GM18873 (cell line): ENCODE measurements around the gene RTN4RL1.

Experiments
- ATAC-seq: cut with Tn5 transposase; IDR thresholded peaks from one replicate; pipeline ENCODE4 v1.9.1; 2021; ENCODE audit warnings: mild to moderate bottlenecking, moderate library complexity, moderate number of reproducible peaks; ENCODE audit not compliant: unreplicated experiment, low FRiP score

Gene RTN4RL1

DNA sequence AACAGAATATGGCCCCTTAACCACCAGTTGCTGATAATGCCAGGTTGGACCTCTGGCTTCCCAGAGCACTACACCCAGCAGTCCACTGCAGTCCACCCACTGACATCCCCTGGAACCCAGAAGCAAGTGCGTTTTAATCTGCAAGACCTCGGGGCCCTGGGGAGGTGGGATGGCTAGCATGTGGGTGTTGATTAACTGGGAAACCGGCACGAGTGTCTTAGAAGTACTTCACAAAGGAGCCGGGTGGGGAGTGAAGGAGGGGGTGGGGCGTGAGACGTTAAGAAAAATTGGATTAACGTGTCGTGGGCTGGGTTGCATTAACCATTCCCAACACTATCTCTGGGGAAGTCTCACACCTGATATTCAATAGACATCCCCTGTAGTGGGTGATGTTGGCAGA lies 23.7 kb upstream of the RTN4RL1 start:
- no peak for ATAC-seq

DNA sequence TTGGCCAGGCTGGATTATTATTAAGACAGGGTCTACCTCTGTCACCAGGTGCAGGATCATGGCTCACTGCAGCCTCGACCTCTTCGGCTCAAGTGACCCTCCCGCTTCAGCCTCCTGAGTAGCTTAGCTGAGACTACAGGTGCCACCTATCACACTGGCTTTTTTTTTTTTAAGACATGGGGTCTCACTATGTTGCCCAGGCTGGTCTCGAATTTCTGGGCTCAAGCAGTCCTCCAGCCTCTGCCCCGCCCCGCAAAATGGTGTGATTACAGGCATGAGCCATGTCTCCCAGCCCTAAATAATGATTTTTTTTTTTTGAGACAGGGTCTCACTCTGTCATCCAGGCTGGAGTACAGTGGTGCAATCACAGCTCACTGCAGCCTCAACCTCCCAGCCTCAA lies 22.5 kb upstream of the RTN4RL1 start:
- no peak for ATAC-seq

DNA sequence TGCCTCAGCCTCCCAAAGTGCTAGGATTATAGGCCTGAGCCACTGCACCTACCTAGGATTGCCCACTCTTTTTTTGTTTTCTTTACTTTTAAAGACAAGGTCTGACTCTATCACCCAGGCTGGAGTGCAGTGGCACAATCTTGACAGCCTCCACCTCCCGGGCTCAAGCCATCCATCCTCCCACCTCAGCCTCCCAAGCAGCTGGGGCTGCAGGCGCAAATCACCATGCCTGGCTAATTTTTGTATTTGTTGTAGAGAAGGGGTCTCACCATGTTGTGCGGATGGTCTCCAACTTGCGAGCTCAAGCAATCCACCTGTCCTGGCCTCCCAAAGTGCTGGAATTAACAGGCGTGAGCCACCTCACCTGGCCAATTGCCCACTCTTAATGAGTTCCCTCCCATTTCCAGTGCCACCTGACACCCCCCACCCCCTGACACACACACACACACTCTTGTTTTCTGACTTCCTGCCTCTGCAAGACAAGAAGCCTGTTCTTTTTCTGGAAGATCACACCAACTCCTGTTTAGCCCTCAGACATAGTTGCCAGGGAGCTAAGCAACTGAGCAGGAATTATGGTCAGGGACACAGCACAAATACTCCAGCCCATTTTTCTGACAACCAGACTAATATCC lies 19.2 kb upstream of the RTN4RL1 start:
- no peak for ATAC-seq

GRCh38 chr17:2043785-2044184 lies 18.7 kb upstream of the RTN4RL1 start:
- no peak for ATAC-seq

- no peak for ATAC-seq
Measured at GRCh38 chr17:2042933-2043332, 17.8 kb upstream of the RTN4RL1 start.

- no peak for ATAC-seq
Measured at GRCh38 chr17:2042390-2042847, 17.3 kb upstream of the RTN4RL1 start.

- ATAC-seq = peak; percentile 89
Measured at GRCh38 chr17:2041561-2042389, 16.6 kb upstream of the RTN4RL1 start, which contains the start of gene OVCA2. OVCA2 (plus strand) TSS chr17:2042022; CDS start chr17:2042048, 26 bp downstream.

DNA sequence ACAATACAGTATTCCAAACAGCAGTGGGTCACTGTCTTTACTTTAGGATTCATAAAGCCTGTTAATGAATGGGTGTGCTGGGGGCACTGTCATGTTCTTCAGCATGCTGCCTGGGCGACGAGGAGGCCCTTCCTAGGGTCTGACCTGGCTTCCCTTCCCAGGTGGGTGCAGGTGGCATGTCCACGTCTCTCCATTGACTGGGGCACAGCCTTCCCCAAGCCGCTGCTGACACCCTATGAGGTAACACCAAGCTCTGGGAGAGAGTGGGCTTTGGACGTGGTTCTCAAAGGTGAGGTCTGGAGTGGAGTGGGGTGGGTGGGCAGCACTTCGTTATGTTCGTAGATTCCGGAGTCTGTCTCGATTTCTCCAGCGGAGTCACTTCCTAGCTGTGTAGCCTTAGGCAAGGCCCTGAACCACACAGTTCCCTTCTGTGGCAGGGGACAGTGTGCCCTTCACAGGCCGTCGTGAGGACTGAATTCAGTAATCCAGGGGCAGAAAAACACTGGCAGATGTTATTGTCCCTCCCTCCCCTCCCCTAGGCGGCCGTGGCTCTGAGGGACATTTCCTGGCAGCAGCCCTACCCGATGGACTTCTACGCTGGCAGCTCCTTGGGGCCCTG lies 15.9 kb upstream of the RTN4RL1 start:
- ATAC-seq = no peak

GRCh38 chr17:2040219-2040827 lies 15.2 kb upstream of the RTN4RL1 start:
- no peak for ATAC-seq

GRCh38 chr17:2037155-2037554 lies 12.0 kb upstream of the RTN4RL1 start:
- no peak for ATAC-seq

- ATAC-seq = no peak
Measured at GRCh38 chr17:2035541-2036488, 10.7 kb upstream of the RTN4RL1 start.

DNA sequence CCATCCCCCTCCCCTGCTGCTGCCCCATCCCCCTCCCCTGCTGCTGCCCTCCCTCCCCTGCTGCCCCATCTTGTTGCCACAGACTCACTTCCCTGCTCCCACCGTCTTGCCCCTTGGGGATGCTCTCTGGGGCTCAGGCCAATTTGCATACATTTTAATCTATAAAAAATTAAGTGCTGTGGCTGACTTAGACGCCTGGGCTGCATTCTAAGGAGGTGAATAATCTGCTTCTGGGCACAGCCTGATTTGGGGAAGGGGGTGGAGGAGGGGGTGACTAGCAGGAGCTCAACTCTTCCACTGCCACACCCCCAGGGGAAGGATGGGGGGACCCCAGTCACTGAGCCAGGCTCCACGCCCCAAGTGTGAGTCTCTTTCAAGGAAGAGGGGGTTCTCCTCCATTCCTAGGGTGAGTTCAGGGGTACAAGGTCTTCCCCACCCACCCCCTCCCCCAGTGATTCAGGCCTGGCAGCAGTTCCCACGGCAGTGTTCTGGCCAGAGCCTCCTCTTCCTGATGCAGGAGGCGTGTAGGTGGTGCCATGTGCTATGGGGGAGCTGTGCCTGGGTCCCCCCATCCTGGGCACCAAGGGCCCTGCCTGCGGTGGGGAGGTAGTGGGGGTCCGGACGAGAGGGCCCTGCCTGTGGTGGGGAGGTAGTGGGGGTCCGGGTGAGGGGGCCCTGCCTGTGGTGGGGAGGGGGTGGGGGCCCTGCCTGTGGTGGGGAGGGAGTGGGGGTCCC lies 9.8 kb upstream of the RTN4RL1 start:
- ATAC-seq = no peak

GRCh38 chr17:2034157-2034556 lies 9.0 kb upstream of the RTN4RL1 start:
- ATAC-seq = no peak

DNA sequence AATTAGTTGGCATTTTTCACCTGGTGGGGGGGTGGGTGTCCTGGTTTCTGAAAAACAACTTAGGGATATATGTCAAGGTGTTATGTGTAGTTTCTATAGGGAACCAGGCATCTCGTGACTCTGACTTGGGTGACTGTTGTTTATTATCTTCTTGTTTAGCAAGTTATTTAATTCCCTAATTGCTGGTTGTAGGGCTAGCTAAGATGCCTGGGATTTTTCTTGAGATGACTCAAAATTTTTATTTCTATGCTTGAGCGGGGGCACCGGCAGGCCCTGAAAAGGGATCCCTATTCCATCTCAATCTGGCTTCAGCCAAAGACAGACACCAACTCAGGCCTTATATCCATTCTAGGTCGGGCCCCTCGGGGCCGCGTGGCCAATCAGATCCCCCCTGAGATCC lies 8.0 kb upstream of the RTN4RL1 start:
- ATAC-seq = no peak

DNA sequence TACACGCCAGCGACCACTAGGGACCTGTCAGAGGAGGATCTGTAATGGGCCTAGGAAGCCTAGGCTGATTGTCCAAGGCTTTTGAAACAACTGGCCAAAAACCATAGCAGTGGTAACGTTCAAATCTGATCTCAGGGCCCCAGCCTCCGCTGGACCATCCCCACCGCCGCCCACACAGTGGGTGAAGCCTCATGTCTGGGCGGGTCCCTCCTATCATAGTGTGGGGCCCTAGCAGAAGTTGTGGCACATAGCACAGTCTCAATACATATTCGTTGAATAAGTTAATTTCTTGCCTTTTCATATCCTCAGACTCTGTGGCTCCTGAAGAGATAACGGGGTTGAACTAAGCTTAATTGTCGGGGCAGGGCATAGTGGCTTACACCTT lies 5.6 kb upstream of the RTN4RL1 start:
- ATAC-seq = no peak

DNA sequence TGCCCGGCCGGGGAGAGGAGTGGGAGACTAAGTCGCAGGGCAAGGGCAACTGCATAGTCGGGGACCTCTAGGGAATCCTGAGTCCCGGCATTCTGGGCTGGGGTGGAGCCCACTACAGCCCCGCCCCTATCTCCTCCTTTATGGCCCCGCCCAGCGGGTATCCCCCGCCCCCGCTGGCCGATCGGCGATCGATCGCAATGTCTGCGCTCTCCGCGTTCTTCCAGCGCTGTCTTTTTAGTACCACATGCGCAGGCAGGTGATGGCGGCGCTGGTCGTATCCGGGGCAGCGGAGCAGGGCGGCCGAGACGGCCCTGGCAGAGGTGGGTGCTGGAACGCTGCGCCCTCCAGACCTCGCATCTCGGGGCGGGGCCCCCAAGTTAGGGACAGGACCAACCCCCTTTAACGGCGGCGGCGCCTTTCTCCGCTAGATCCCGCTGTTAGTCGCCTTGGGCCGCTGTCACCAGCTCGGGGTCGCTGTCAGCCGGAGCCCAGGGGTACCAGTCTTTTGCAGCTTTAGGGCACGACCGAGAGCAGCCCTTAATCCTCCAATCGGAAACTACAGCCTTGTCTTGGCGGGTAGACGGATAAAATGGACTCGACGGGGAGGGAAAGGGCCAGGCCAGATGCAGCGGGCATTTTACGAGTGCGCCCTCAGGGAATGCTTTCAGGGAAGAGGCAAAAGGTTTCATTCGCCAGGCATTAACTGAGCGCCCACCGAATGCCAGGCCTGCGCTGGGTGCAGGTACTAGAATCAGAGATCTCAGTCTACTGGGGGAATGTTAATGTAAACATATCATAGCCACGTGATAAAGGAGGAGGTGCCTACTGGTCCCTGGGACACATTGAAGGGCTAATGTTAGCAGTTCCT lies 5.0 kb upstream of the RTN4RL1 start, which contains the start of gene DPH1:
TSS of gene DPH1 (plus strand) at position 243 of the 868 bp plus-strand sequence. CDS start at position 260, 17 bp downstream.
- ATAC-seq = peak; percentile 49

GRCh38 chr17:2028737-2029136 lies 3.6 kb upstream of the RTN4RL1 start:
- no peak for ATAC-seq

DNA sequence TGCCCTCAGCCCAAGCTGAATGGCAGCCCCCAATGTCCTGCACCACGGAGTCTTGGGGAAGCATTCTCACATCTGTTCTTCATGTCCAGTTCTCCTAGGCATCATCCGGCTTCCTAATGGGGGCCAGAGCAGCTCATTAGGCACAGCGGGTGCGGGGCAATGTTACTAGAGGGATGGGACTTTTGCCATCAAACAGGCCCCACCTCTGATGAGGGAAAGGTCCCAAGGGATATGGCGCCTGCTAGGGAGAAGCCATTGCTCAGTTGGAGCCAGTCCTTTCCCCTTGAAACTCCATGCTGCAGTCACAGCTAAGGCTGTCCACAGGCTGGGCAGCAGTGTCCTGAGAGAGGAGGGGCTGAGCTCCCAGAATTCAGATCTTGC lies 3.1 kb upstream of the RTN4RL1 start:
- no peak for ATAC-seq
